GM18870 (cell line): ENCODE data around the gene MAMDC4.
"Not testable (repeated sequence)": the region's sequence is repeated elsewhere in the genome, so short reads cannot be mapped to it uniquely, and the experiment has no call there.

Source experiments
- ATAC-seq: cut with Tn5 transposase; IDR thresholded peaks from one replicate; pipeline ENCODE4 v1.9.1; 2021; ENCODE audit warnings: moderate library complexity; ENCODE audit not compliant: unreplicated experiment

The MAMDC4 gene

DNA sequence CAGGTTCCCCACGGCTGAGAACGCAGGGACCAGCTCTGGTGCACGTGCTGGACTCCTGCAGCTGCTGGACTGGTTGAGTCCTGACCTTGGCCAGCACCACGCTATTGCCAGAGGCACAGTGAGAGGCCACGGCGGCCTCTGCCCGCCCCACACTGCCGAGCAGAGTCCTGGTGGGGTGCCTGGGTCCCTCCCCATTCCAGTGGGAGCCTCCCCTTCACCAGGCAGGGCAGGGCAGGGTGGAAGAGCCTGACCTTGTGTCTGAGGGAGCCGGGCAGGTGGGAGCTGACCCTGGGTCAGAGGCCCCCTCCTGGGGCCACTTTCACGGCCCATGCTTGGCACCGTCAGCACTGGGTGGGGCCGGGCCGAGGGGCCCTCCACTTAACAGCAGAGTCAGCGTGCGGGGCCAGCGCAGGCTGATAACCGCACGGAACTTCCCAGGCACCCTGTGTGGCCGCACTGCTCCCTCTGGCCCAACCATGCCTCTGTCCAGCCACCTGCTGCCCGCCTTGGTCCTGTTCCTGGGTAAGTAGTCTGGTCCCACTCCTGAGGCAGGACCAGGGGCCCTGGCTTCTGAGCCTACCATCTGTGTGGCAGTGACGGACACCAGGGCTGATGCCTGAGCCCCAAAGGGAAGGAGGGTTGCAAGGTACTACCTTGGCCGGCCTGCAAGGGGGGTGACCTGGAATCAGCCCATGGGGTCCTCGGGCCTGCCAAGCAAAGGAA lies at the start of gene MAMDC4:
TSS of gene MAMDC4 (plus strand) at position 406 of the 723 bp plus-strand sequence. CDS start at position 477, 71 bp downstream.
- ATAC-seq, result no peak

DNA sequence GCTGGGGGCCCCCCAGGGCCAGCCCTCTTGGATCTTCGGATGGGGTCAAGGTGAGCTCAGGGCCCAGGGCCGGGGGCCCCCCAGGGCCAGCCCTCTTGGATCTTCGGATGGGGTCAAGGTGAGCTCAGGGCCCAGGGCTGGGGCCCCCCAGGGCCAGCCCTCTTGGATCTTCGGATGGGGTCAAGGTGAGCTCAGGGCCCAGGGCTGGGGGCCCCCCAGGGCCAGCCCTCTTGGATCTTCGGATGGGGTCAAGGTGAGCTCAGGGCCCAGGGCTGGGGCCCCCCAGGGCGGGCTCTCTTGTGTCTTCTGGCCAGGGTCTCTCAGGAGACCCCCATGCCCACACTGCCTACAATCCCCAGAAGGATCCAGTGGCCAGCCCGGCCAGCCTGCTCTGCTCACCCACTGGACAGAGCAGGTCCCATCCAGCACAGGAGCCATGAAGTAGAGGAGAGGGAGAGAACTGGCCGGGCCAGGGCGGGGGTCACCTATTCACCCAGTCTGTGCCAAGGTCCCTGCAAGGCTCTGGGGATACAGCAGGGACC lies 49.1 kb upstream of the MAMDC4 start:
- not testable (repeated sequence) for ATAC-seq

DNA sequence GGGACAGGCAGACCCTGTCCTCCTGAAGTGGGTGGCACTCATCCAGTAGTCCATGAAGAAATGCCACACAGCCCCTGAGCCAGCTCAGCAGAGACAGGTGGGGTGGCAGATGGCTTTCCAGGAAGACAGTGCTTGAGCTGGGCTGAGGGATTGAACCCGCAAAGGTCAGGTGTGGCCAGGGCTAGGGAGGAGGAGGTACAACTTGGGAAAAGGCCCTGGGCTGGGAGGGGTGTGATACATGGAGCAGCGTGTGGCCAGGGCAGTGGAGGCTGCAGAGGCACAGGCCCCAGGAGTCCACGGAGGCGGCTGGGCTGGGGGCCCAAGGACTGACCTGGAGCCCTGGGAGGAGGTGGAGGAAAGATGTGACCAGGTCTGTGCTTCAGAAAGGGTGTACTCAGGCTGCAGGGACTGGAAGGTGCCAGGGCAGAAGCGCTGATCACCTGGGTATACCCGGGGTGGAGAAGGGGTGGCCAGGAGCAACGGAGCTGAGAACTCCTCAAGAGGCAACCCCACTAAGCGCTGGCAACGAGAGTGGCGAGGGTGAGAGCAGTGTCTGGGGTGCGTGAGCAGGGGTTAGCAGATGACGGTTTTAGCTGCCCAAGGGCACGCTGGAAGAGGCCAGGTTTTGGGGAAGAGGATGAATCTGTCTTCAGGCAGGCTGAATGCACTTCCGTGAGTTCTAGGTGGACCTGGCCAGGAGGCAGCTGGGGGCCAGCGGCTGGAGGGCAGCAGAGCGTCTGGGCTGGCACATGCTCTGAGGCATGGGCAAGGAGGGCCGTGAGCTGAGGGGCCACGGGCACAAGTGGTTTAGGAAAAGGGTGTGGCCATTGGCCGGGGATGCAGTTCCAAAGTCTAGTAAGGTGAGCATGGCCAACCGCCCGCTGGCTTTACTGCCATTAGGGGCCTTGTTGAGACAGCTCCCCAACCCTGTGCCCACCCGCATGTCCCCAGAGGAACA lies 48.3 kb upstream of the MAMDC4 start:
- no peak for ATAC-seq

DNA sequence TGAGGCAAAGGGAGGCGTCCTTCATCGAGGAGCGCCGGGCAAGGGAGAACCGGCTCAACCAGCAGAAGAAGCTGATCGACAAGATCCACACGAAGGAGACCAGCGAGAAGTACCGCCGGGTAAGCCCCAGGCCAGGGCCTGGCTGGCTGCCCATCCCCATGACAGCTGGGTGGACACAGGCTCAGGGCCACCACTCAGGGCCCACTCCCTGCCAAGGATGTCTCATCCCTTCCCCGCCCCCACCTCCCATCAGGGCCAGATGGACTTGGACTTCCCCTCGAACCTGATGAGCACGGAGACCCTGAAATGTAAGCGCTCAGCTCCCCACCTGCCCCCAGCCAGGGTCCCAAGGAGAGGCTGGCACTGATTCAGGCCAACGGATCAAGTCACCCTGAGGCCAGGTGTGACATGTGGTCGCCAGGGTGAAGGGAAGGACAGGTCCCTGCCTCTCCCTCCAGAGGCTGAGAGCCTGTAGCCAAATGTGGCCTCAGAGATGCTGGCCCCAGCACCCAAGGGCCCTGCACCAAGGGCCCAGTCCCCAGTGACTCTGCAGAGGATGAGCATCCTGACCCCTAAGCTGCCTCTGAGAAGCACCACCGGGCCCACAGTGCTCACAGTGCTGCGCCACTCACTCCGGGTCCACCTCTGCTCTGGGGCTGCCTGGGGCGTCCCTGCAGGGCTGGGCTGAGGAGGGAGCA lies 47.5 kb upstream of the MAMDC4 start:
- no peak for ATAC-seq

GRCh38 chr9:136805207-136805740 lies 46.9 kb upstream of the MAMDC4 start:
- no peak for ATAC-seq

GRCh38 chr9:136806067-136806466 lies 46.1 kb upstream of the MAMDC4 start:
- no peak for ATAC-seq

DNA sequence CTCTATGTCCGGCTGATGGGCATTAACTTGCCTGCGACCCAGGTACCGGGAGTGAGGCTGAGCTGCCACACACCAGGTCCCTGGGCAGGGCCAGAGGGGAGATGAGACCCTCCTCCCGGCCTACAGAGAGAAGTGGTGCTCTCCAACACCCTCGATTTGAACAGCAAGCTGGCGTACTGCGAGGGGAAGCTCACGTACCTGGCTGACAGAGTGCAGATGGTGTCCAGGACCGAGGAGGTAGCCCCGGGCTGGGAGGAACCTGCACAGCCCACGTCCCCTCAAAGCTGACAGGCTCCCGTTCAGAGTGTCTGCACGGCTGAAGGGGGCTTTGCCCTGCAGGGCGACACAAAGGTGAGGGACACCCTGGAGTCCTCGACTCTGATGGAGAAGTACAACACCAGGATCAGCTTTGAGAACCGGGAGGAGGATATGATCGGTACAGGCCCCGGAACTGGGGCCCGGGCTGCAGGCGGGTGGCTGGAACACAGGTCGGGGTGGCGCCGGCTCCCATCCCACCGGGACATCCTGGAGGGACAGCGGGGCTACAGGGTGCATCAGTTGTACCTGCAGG lies 45.4 kb upstream of the MAMDC4 start:
- ATAC-seq, result no peak

DNA sequence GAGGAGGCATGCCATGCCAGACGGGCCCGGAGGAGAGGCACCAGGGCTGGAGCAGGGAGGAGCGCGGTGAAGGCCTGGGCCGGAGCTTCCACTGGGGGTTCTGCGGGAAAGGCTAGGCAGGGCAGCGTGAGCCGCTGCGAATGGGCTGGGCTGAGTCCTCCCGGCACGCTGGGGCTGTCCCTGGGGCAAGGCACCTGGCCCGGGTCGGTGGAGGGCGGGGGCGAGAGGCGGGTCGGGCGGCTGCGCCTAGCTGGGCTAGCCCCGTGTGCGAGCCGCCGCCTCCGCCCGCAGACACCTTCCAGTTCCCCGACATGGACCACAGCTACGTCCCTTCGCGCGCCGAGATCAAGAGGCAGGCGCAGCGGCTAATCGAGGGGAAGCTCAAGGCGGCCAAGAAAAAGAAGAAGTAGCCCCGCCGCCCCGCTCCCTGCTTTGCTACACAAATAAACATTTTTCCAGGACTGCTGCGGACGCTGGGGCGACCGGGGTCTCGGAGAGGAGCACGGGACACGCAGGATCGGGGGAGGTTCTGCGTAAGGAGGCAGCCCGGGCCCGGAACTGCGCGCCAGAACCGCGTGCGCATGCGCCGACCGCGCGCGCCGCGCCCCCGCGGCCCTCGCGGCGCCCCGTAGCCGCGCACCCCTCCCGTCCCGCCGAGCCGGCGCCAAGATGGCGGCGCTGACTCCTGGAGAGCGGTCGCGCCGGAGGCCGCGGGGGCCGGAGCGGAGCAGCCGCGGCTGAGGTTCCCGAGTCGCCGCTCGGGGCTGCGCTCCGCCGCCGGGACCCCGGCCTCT lies 44.7 kb upstream of the MAMDC4 start, which contains the start of gene RABL6:
TSS of gene RABL6 (plus strand) at position 668 of the 794 bp plus-strand sequence. CDS start 249 bp downstream, outside the sequence.
- ATAC-seq, result no peak

GRCh38 chr9:136808075-136808805 lies 43.9 kb upstream of the MAMDC4 start:
- no peak for ATAC-seq

DNA sequence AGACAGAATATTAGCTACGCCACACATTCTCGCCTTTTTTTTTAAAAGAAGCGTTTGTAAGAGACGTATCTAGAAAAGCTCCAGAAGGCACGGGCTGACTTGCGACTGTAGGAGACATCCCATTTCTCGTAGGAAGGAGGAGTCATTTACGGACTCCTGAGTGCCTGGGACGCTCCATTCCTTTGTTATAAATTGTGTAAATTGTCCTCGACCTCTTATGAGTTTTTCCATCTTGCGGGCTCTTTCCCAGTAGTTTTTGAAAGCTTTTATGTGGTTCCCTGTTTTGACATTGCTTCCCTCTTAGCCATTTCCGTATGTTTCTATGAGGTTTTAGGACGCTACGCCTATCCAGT lies 43.4 kb upstream of the MAMDC4 start:
- no peak for ATAC-seq

GRCh38 chr9:136814725-136815421 lies 37.3 kb upstream of the MAMDC4 start:
- no peak for ATAC-seq

DNA sequence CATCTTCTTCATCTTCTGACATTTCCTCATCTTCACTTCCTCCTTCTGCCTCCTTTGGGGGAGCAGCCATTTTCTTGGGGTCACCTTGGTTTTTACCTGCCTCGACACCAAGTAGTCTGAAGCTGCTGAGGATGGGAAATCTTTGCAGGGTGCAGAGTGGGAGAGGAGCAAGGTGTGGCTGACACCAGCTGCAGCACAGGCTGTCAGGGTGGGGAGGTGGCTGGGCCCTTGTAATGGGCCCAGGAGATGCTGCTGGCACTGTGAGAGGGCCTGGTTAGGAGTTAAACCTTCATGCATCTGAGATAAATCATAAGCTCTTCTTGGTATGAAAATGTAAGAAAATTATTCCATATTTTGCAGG lies 36.7 kb upstream of the MAMDC4 start:
- no peak for ATAC-seq

GRCh38 chr9:136820971-136821825 lies 30.9 kb upstream of the MAMDC4 start:
- no peak for ATAC-seq

DNA sequence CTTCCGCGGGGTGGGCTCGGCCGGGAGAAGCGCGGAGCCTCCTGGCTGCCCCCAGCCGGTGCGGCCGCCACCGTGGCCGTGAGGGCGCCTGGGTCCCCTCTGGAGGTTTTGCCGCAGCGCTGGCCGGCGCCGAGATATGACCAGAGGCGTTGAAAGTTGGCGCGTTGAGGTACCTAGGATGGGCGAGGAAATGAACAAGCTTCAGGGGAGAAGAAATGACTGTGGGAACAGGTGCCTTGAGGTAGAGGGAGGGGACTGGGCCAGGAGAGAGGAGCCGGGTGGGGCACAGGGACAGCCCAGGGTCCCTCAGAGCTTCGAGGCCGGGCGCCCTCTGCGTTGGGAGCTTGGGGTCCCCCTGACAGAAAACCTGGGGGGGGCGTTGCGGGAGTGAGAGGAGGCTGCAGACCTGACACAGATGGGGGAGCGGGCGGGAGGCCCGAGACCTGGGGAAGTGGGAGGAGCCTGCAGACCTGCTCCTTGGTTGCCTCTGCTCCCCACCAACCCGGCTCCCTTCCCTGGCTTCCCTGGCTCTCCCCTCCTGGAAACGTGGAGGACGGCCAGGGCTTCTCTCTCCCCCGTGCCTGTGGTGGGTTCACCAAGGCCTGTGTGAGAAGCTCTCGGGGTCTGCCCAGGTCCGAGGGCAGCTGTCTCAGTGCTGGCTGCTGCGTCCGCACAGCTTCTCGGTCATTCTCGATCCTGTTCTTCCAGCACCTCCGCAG lies 30.2 kb upstream of the MAMDC4 start:
- ATAC-seq, result no peak

GRCh38 chr9:136823136-136824046 lies 28.8 kb upstream of the MAMDC4 start:
- ATAC-seq, result no peak
